ENCODE data around the gene CFD.

Gene CFD

DNA sequence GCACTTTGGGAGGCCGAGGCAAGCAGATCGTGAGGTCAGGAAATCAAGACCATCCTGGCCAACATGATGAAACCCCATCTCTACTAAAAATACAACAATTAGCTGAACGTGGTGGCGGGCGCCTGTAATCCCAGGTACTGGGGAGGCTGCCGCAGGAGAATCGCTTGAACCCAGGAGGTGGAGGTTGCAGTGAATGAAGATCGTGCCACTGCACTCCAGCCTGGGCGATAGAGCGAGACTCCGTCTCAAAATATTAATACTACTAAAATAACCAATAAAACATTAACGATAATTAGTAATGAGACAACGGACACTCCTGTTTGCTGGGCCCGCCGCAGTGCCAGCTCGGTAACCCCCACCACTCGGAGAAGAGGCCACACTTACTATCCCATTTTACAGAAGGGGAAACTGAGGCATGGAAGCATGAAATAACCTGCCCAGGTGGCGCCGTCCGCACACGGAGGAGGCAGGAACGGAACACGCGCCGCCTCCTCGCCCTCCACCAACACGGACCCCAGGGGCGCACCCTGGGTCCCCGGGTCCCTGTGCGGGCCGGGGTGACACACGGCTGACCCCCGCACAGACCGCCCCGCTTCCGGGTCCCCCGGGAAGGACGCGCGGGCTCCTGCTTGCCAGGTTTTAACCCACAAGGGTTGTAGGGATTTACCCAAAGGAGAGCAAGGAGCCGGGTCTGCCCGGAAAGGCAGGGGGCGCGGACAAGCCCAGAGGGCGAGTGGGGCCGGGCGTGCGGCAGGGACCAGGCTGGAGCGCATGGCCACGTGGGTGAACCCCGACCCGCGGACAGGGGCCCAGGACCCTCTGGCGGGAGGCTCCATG lies 52.0 kb downstream of the CFD start:
- Histone ChIP-seq H3K4me3 (ENCODE audit: low read length, poor library complexity, severe bottlenecking) (no peak overlapping the region), H4K20me1 (ENCODE audit: insufficient read depth, low read length, poor library complexity, severe bottlenecking) (peaks cover 3% of the 10 kb centered on the region), H3K9me2 (replicated peaks; ENCODE audit: low read depth, low read length) (no peaks in the 10 kb centered on the region)

DNA sequence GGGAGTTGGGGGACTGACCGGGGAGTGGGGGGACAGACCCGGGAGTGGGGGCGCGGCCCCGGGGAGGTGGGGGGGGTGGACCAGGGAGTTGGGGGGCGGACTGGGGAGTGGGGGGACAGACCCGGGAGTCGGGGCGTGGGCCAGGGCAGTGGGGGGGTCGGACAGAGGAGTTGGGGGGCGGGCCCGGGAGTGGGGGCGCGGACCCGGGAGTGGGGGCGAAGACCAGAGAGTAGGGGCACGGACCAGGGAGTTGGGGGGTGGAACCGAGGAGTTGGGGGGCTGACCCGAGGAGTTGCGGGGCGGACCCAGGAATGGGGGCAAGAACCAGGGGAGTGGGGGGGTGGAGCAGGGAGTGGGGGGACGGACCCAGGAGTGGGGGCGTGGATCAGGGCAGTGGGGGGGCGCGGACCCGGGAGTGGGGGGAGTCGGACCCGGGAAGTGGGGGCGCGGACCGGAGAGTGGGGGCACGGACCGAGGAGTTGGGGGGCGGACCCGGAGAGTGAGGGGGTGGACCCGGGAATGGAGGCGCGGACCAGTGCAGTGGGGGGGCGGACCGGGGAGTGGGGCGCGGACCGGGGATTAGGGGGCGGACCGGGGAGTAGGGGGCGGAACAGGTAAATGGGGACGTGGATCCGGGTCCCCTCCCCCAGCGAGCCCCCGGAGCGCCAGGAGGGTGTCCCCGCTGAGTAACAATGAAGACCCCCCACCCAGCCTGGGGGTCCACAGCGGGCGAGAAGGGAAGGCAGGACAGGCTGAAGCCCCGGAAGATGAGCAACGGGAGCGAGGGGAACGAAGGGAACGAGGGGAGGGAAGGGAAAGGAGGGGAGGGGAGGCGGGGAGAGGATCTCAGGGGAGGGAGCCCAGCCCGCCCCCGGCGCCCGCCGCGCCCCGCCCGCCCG lies 53.0 kb downstream of the CFD start:
- peak overlapping the region; percentile 79 for H3K9ac ChIP-seq (ENCODE audit: low read depth, low read length, poor library complexity, severe bottlenecking)
- H3K36me3 ChIP-seq (ENCODE audit: insufficient read depth, low read length): no peaks in the 10 kb centered on the region
- H3K27me3 ChIP-seq (ENCODE audit: insufficient read depth, low read length, poor library complexity, severe bottlenecking): no peaks in the 10 kb centered on the region
- peaks cover 2% of the 10 kb centered on the region; the same call in 1 of the 2 replicates for H3F3A ChIP-seq (ENCODE audit: low read depth)
- H4K20me1 ChIP-seq (ENCODE audit: insufficient read depth, low read length, poor library complexity, severe bottlenecking): peaks cover 3% of the 10 kb centered on the region
- no peaks in the 10 kb centered on the region for H3K9me2 ChIP-seq (replicated peaks; ENCODE audit: low read depth, low read length)
- H3K4me3 ChIP-seq (ENCODE audit: low read length, poor library complexity, severe bottlenecking): peak overlapping the region; percentile 96
- H3K4me1 ChIP-seq (ENCODE audit: insufficient read depth, low read length, poor library complexity, severe bottlenecking): peaks cover 15% of the 10 kb centered on the region
- H3K4me2 ChIP-seq (ENCODE audit: low read depth, low read length, poor library complexity, severe bottlenecking): peak overlapping the region; percentile 57
- TF ChIP-seq, protein P1, sequence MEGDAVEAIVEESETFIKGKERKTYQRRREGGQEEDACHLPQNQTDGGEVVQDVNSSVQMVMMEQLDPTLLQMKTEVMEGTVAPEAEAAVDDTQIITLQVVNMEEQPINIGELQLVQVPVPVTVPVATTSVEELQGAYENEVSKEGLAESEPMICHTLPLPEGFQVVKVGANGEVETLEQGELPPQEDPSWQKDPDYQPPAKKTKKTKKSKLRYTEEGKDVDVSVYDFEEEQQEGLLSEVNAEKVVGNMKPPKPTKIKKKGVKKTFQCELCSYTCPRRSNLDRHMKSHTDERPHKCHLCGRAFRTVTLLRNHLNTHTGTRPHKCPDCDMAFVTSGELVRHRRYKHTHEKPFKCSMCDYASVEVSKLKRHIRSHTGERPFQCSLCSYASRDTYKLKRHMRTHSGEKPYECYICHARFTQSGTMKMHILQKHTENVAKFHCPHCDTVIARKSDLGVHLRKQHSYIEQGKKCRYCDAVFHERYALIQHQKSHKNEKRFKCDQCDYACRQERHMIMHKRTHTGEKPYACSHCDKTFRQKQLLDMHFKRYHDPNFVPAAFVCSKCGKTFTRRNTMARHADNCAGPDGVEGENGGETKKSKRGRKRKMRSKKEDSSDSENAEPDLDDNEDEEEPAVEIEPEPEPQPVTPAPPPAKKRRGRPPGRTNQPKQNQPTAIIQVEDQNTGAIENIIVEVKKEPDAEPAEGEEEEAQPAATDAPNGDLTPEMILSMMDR (conservative IDR thresholded peaks at IDR 0.05; ENCODE audit: low read length): no peak
- no peak for TF ChIP-seq EZH2phosphoT487 (IDR thresholded peaks at IDR 0.05; ENCODE audit: borderline replicate concordance)
- H3K9me3 ChIP-seq (ENCODE audit: insufficient read depth, low read depth, low read length): no peaks in the 10 kb centered on the region
- peaks cover 29% of the 10 kb centered on the region; the same call in 1 of the 2 replicates for H3K79me2 ChIP-seq (ENCODE audit: insufficient read depth, low read length)
- H2AFZ ChIP-seq (ENCODE audit: low read length): peak overlapping the region; percentile 81; the same call in 1 of the 2 replicates

More for the DNA sequence above, 52.0 kb downstream of the CFD start:
- H3K9ac ChIP-seq (ENCODE audit: low read depth, low read length, poor library complexity, severe bottlenecking): no peak overlapping the region
- H3K4me1 ChIP-seq (ENCODE audit: insufficient read depth, low read length, poor library complexity, severe bottlenecking): peaks cover 21% of the 10 kb centered on the region
- peaks cover 33% of the 10 kb centered on the region; the same call in 1 of the 2 replicates for H3K79me2 ChIP-seq (ENCODE audit: insufficient read depth, low read length)
- H3K27me3 ChIP-seq (ENCODE audit: insufficient read depth, low read length, poor library complexity, severe bottlenecking): no peaks in the 10 kb centered on the region
- H3K4me2 ChIP-seq (ENCODE audit: low read depth, low read length, poor library complexity, severe bottlenecking): no peak overlapping the region
- TF ChIP-seq, protein P1 (conservative IDR thresholded peaks at IDR 0.05; ENCODE audit: low read length): no peak
- TF ChIP-seq EZH2phosphoT487 (IDR thresholded peaks at IDR 0.05; ENCODE audit: borderline replicate concordance): no peak
- H3K9me3 ChIP-seq (ENCODE audit: insufficient read depth, low read depth, low read length): no peaks in the 10 kb centered on the region
- peaks cover 2% of the 10 kb centered on the region; the same call in 1 of the 2 replicates for H3F3A ChIP-seq (ENCODE audit: low read depth)
- no peaks in the 10 kb centered on the region for H3K36me3 ChIP-seq (ENCODE audit: insufficient read depth, low read length)
- H2AFZ ChIP-seq (ENCODE audit: low read length): no peak overlapping the region
